Heart right ventricle (tissue), 16 donors: ENCODE data around the gene SNX19. TPM values are rescaled to one million over a fixed set of nuclear protein-coding genes. Genes with fewer than 3 reads are reported as not detected.

Experiments used
- ATAC-seq, 8 donors: fragments of 200-7000 bp; cut with Tn5 transposase; one replicate each; pipeline ENCODE4 v1.9.1; 2020; ENCODE audit warnings: mild to moderate bottlenecking in 8 of 8, moderate library complexity in 8 of 8, moderate number of reproducible peaks in 1 of 8
- DNase-seq, 2 donors: peaks; one replicate each; pipeline ENCODE4 v3.0.0-alpha.2; 2020
- H3K27ac ChIP-seq, 10 donors: fragments of 200-600 bp; sonication (generic) in 2 of 10; one replicate each; pipeline versions ENCODE4 v1.5.0 to v1.8.0; 2020 to 2022; ENCODE audit warnings: mild to moderate bottlenecking in 3 of 10
- H3K27me3 ChIP-seq, 7 donors: fragments of 200-600 bp; one replicate each; pipeline ENCODE4 v1.8.0; 2021 to 2022; ENCODE audit warnings: mild to moderate bottlenecking in 2 of 7
- H3K36me3 ChIP-seq, 9 donors: fragments of 200-600 bp; sonication (generic) in 1 of 9; one replicate each; pipeline versions ENCODE4 v1.5.0 to v1.8.0; 2020 to 2022; ENCODE audit warnings: mild to moderate bottlenecking in 2 of 9
- H3K4me1 ChIP-seq, 9 donors: fragments of 200-600 bp; sonication (generic) in 1 of 9; one replicate each; pipeline versions ENCODE4 v1.5.0 to v1.8.0; 2020 to 2022; ENCODE audit warnings: mild to moderate bottlenecking in 4 of 9
- H3K4me3 ChIP-seq, 10 donors: fragments of 200-600 bp; sonication (generic) in 2 of 10; one replicate each; pipeline versions ENCODE4 v1.5.0 to v1.8.0; 2020 to 2022; ENCODE audit warnings: mild to moderate bottlenecking in 7 of 10, moderate library complexity in 2 of 10
- H3K9me3 ChIP-seq, 11 donors: fragments of 200-600 bp in 10 of 11; sonication (generic) in 2 of 11; one replicate each; pipeline versions ENCODE4 v1.5.0 to v1.8.0; 2013 to 2022; ENCODE audit warnings: mild to moderate bottlenecking in 2 of 11, control low read depth in 1 of 11, moderate library complexity in 1 of 11
- CTCF ChIP-seq, 9 donors: fragments of 200-600 bp; sonication (generic) in 2 of 9; IDR thresholded peaks; one replicate each; pipeline versions ENCODE4 v1.5.0 to v1.8.0; 2021 to 2022; ENCODE audit warnings: antibody characterized with exemption in 9 of 9, mild to moderate bottlenecking in 5 of 9, moderate library complexity in 1 of 9
- WGBS, 2 donors: extraction: QIAGEN DNeasy Blood & Tissue Kit; methylation state at CpG; one replicate each; pipeline ENCODE4 v1.1.7; 2013; ENCODE audit warnings: inconsistent platforms in 1 of 2; 5-methylcytosine and 5-hydroxymethylcytosine counted together
- intact Hi-C, 10 donors: fragments of 100-400 bp; cut with DNase I; formaldehyde crosslinking; loops; one replicate each; pipeline versions ENCODE4 v1.11.1 to v1.14.2; 2022
- polyA plus RNA-seq, 2 donors: library from polyadenylated mRNA; stranded (reverse); fragments of 200-250 nt; gene quantifications; one replicate each; pipeline ENCODE4 v1.2.3, GENCODE V29; 2013
- total RNA-seq, 10 donors: library from RNA; stranded (reverse); fragmentation: NEBNext Ultra II Directional in 3 of 10; extraction: Animal tissue kit (Norgen Biotek cat#: 25700) in 3 of 10; gene quantifications; one replicate each; pipeline versions ENCODE4 v1.2.1 to v1.2.4, GENCODE V29; 2021 to 2023
- donor health status: Arrhythmogenic right ventricular cardiomyopathy.
- donor health status: ischemic (EF 13 %, LVEDD 7.1; RV severe dilation, severe dysfunction).
- donor health status: healthy with polysubstance abuse.
- donor health status: DM: no; HTN: yes; CAD: no.
- donor health status: DM: no; HTN: no; CAD: no.
- donor health status: ischemic (EF 25% LVEDD 6.9; RV normal size, moderate dysfunction).
- donor health status: ischemic (EF 25% LVEDD 5.7; RV mildly dilated, moderate dysfunction).
- donor health status: healthy.
- donor health status: DM: yes; HTN: yes; CAD: no.
- donor health status: Ischemic cardiomyopathy.
- donor health status: ischemic (EF 35%, LVEDD 5.7; RV mildly dilated, moderate dysfunction).
- donor health status: nonischemic (EF 11% LVEDD 7.7; RV severe dilation, severe dysfunction).
- donor health status: DM: yes; HTN: yes; CAD: no.
- donor health status: PGD.
- donor health status: ischemic (EF 29% LVEDD 5.4; RV normal size, mild dysfunction).
- donor health status: nonischemic (EF 23%, LVEDD 6.1; RV moderate dilation, normal function).

Gene SNX19
- total and polyA plus RNA-seq, 12 donors, result 10.4 to 60.9 (median 53.5) TPM

GRCh38 chr11:130916910-130917309 is 631 bp upstream of the SNX19 start:
- intact Hi-C loops, result loop anchor here in 1 of 10 donors (10.0 kb wide), 1 partner anchor 602 kb away; the partner anchor contains the start of gene ZBTB44
- Histone ChIP-seq H3K4me3 (peak overlapping the region; percentile 82 to 100 (median 92)), H3K36me3 (peaks cover 0 to 34% (median 15%) of the 10 kb centered on the region in 9 donors), H3K27ac (peak overlapping the region in 9 of 10 donors; percentile 82 to 96 (median 88)), H3K9me3 (no peaks in the 10 kb centered on the region), H3K4me1 (peaks cover 5 to 43% (median 36%) of the 10 kb centered on the region in 9 donors), H3K27me3 (no peaks in the 10 kb centered on the region)
- no peak for ATAC-seq
- no peak for TF ChIP-seq CTCF (IDR thresholded peaks at IDR 0.05)
- DNase-seq, result no peak
- WGBS, 2 donors, result 57 to 64% methylated on average over 8 of the region's 8 CpGs

- peaks cover 0 to 46% (median 19%) of the 10 kb centered on the region in 9 donors for H3K36me3 ChIP-seq
- TF ChIP-seq CTCF (IDR thresholded peaks at IDR 0.05), result no peak
- H3K27me3 ChIP-seq, result no peaks in the 10 kb centered on the region
- H3K4me3 ChIP-seq, result peak overlapping the region; percentile 82 to 100 (median 92)
- intact Hi-C loops, result loop anchor here in 1 of 10 donors (10.0 kb wide), 1 partner anchor 601 kb away; the partner anchor contains the start of gene ZBTB44
- H3K27ac ChIP-seq, result peak overlapping the region; percentile 68 to 96 (median 87)
- peak in 1 of 8 donors; percentile 6 for ATAC-seq
- 28 to 33% methylated on average over 21 of the region's 21 CpGs for WGBS, 2 donors
- H3K4me1 ChIP-seq, result peaks cover 5 to 43% (median 36%) of the 10 kb centered on the region in 9 donors
- H3K9me3 ChIP-seq, result no peaks in the 10 kb centered on the region
- DNase-seq, result no peak
These were observed 559 bp downstream of the SNX19 start for GRCh38 chr11:130915603-130916237.

- Histone ChIP-seq H3K36me3 (peaks cover 0 to 71% (median 36%) of the 10 kb centered on the region in 9 donors), H3K4me3 (no peak overlapping the region)
These were observed 3.0 kb downstream of the SNX19 start for GRCh38 chr11:130913268-130913667.

GRCh38 chr11:130912552-130912951 is 3.7 kb downstream of the SNX19 start:
- no peak overlapping the region for H3K27ac ChIP-seq
- intact Hi-C loops, result loop anchor here in 1 of 10 donors (10.0 kb wide), 1 partner anchor 598 kb away; the partner anchor contains the start of gene ZBTB44
- H3K27me3 ChIP-seq, result no peaks in the 10 kb centered on the region
- peaks cover 0 to 78% (median 36%) of the 10 kb centered on the region in 9 donors for H3K36me3 ChIP-seq
- H3K4me1 ChIP-seq, result peaks cover 5 to 62% (median 36%) of the 10 kb centered on the region in 9 donors
- H3K4me3 ChIP-seq, result no peak overlapping the region
- 88 to 92% methylated on average over 6 of the region's 6 CpGs for WGBS, 2 donors
- no peak for DNase-seq
- no peak for ATAC-seq
- no peak for TF ChIP-seq CTCF (IDR thresholded peaks at IDR 0.05)
- no peaks in the 10 kb centered on the region for H3K9me3 ChIP-seq

More at GRCh38 chr11:130913268-130913667, 3.0 kb downstream of the SNX19 start:
- intact Hi-C loops, result loop anchor here in 1 of 10 donors (10.0 kb wide), 1 partner anchor 598 kb away; the partner anchor contains the start of gene ZBTB44
- DNase-seq (no peak), ATAC-seq (no peak)
- TF ChIP-seq CTCF (IDR thresholded peaks at IDR 0.05), result no peak
- Histone ChIP-seq H3K27me3 (no peaks in the 10 kb centered on the region), H3K9me3 (no peaks in the 10 kb centered on the region), H3K27ac (no peak overlapping the region), H3K4me1 (peaks cover 5 to 62% (median 36%) of the 10 kb centered on the region in 9 donors)
- WGBS, 2 donors, result 83 to 89% methylated on average over 2 of the region's 2 CpGs
